Measurements from ENCODE around the gene SLC10A4.

SLC10A4 gene

DNA sequence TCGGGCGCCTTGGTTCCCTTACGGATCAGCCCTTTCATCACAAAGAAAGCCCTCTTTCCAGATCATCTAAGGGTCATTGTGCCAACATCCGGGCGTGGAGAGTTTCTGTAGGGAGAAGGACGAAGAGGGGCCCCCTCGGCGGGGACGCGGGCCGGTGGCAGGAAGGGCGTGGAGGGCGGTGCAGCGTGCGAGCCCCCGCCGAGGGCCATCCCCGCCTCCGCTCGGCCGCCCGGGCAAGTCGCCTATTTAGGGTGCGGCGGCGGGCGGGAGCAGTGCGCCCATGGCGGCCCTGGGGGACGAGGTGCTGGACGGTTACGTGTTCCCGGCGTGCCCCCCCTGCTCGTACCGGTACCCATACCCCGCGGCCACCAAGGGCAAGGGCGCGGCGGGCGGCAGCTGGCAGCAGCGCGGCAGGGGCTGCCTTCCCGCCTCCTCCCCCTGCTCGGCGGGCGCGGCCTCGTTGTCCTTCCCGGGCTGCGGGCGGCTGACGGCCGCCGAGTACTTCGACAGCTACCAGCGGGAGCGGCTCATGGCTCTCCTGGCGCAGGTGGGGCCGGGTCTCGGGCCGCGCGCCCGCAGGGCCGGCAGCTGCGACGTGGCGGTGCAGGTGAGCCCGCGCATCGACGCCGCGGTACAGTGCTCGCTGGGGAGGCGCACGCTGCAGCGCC lies 7.0 kb downstream of the SLC10A4 start, which contains the start of gene ZAR1:
TSS of gene ZAR1 (plus strand) at position 241 of the 668 bp plus-strand sequence. CDS start at position 281, 40 bp downstream.
- Histone ChIP-seq H3K27ac (ENCODE audit: low read depth, low read length) (no peak within 1 kb of the TSS), H3K4me1 (ENCODE audit: control insufficient read depth, low read depth, low read length) (no peaks in the 10 kb centered on the region), H3K56ac (ENCODE audit: low read length) (peak within 1 kb of the TSS; percentile 65), H3K79me2 (ENCODE audit: control insufficient read depth, insufficient read depth, low read length) (no peaks in the 10 kb centered on the region), H3K36me3 (ENCODE audit: control insufficient read depth, insufficient read depth, low read length) (no peaks in the 10 kb centered on the region), H3K4ac (ENCODE audit: low read depth, low read length) (no peak within 1 kb of the TSS), H3K18ac (ENCODE audit: low read length) (no peak within 1 kb of the TSS), H2BK120ac (ENCODE audit: low read depth, low read length) (no peak within 1 kb of the TSS), H4K5ac (ENCODE audit: low read length) (no peak within 1 kb of the TSS), H3K4me3 (ENCODE audit: low read length) (no peak within 1 kb of the TSS), H2BK5ac (ENCODE audit: low read length) (no peak within 1 kb of the TSS), H3K27me3 (ENCODE audit: insufficient read depth, low read length, poor library complexity) (peaks cover 28% of the 10 kb centered on the region), H4K8ac (ENCODE audit: low read depth, low read length) (peak within 1 kb of the TSS; percentile 42), H3K79me1 (ENCODE audit: low read length) (no peaks in the 10 kb centered on the region), H3K9ac (ENCODE audit: low read length) (no peak within 1 kb of the TSS), H2AK5ac (ENCODE audit: low read length) (no peak within 1 kb of the TSS), H3K23ac (ENCODE audit: low read length) (no peak within 1 kb of the TSS), H2BK15ac (replicated peaks; ENCODE audit: low read depth) (no peak within 1 kb of the TSS), H3K4me2 (ENCODE audit: low read length) (peak within 1 kb of the TSS; percentile 26)
- WGBS (ENCODE audit: extremely low coverage, insufficient coverage, low lambda C conversion rate) = no CpG with 5 or more reads among the region's 80 CpGs
- DNase-seq = peak; percentile 21

DNA sequence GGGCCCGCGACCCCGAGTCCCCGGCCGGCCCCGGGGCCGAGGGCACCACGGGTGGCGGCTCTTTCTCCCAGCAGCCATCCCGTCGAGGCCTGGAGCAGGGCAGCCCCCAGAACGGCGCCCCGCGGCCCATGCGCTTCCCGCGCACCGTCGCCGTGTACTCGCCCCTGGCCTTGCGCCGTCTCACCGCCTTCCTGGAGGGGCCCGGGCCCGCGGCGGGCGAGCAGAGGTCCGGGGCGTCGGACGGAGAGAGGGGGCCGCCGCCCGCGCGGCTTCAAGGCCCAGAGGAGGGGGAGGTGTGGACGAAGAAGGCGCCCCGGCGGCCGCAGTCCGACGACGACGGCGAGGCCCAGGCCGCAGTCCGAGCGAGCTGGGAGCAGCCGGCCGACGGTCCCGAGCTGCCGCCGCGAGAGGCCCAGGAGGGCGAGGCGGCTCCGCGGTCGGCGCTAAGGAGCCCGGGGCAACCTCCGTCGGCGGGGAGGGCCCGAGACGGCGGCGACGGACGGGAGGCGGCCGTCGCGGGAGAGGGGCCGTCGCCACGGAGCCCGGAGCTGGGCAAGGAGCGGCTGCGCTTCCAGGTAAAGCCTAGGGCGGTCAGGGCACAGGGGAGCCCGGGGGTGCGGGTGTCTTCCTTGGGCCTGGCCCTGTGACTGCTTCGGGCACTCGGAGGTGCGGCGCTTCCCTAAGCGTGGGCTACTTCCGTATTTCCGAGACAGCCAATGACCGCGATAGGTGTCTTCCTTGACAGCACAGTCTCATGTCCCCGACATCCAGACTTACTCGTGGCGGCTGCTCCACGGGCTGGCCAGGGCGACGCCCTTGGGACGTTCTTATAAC lies 7.8 kb downstream of the SLC10A4 start:
- peak; percentile 53 for DNase-seq
- Histone ChIP-seq H3K4me1 (ENCODE audit: control insufficient read depth, low read depth, low read length) (no peaks in the 10 kb centered on the region), H3K18ac (ENCODE audit: low read length) (no peak overlapping the region), H3K56ac (ENCODE audit: low read length) (peak overlapping the region; percentile 65), H3K4ac (ENCODE audit: low read depth, low read length) (no peak overlapping the region), H2BK120ac (ENCODE audit: low read depth, low read length) (no peak overlapping the region), H3K36me3 (ENCODE audit: control insufficient read depth, insufficient read depth, low read length) (no peaks in the 10 kb centered on the region), H3K79me1 (ENCODE audit: low read length) (no peaks in the 10 kb centered on the region), H3K79me2 (ENCODE audit: control insufficient read depth, insufficient read depth, low read length) (no peaks in the 10 kb centered on the region), H3K9ac (ENCODE audit: low read length) (no peak overlapping the region), H3K27me3 (ENCODE audit: insufficient read depth, low read length, poor library complexity) (peaks cover 28% of the 10 kb centered on the region), H3K27ac (ENCODE audit: low read depth, low read length) (no peak overlapping the region), H3K23ac (ENCODE audit: low read length) (no peak overlapping the region), H4K8ac (ENCODE audit: low read depth, low read length) (peak overlapping the region; percentile 42), H2BK15ac (replicated peaks; ENCODE audit: low read depth) (no peak overlapping the region), H3K4me2 (ENCODE audit: low read length) (peak overlapping the region; percentile 18), H2AK5ac (ENCODE audit: low read length) (no peak overlapping the region), H4K5ac (ENCODE audit: low read length) (no peak overlapping the region), H2BK5ac (ENCODE audit: low read length) (no peak overlapping the region), H3K4me3 (ENCODE audit: low read length) (no peak overlapping the region)
- WGBS (ENCODE audit: extremely low coverage, insufficient coverage, low lambda C conversion rate) = no CpG with 5 or more reads among the region's 104 CpGs

DNA sequence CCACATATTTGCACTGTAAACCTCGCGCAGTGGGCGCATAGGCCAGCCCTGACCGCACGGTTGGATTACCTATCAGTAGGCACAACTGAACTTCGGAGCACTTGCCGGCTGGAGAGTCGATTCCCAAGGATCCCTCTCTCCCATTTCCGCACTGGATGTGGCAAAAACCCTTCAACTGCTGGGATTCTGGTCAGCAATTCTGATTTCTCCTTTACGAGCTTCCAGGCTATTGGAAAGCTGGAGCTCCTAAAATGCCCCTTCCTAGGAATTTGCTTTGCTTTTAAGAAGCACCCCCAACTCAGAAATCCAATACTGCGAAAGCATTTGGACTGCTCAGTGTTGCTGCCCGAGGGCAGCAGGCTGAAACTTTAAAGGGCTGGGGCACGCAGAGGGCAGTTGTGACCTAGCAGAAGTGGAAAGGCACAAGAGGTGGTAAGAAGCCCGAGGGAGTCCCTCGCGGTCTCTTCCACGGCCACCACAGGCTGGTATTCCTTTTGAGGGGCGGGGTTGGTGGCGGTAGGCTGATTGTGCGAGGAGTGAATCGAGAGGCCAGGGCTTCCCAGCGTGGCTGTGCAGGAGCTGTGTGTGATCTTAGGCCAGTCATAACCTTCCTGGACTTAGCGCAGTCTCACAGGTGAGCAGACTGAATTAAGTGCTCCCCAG lies 8.5 kb downstream of the SLC10A4 start:
- Histone ChIP-seq H3K27me3 (ENCODE audit: insufficient read depth, low read length, poor library complexity) (peaks cover 28% of the 10 kb centered on the region), H3K36me3 (ENCODE audit: control insufficient read depth, insufficient read depth, low read length) (no peaks in the 10 kb centered on the region), H4K5ac (ENCODE audit: low read length) (no peak overlapping the region), H3K4ac (ENCODE audit: low read depth, low read length) (no peak overlapping the region), H4K8ac (ENCODE audit: low read depth, low read length) (no peak overlapping the region), H2BK5ac (ENCODE audit: low read length) (no peak overlapping the region), H3K23ac (ENCODE audit: low read length) (no peak overlapping the region), H3K4me2 (ENCODE audit: low read length) (peak overlapping the region; percentile 2), H3K79me1 (ENCODE audit: low read length) (no peaks in the 10 kb centered on the region), H3K27ac (ENCODE audit: low read depth, low read length) (no peak overlapping the region), H3K56ac (ENCODE audit: low read length) (no peak overlapping the region), H2AK5ac (ENCODE audit: low read length) (no peak overlapping the region), H2BK120ac (ENCODE audit: low read depth, low read length) (no peak overlapping the region), H3K79me2 (ENCODE audit: control insufficient read depth, insufficient read depth, low read length) (no peaks in the 10 kb centered on the region), H3K4me3 (ENCODE audit: low read length) (no peak overlapping the region), H3K18ac (ENCODE audit: low read length) (no peak overlapping the region), H3K9ac (ENCODE audit: low read length) (no peak overlapping the region), H3K4me1 (ENCODE audit: control insufficient read depth, low read depth, low read length) (no peaks in the 10 kb centered on the region), H2BK15ac (replicated peaks; ENCODE audit: low read depth) (no peak overlapping the region)
- DNase-seq = peak; percentile 13
- no CpG with 5 or more reads among the region's 23 CpGs for WGBS (ENCODE audit: extremely low coverage, insufficient coverage, low lambda C conversion rate)

DNA sequence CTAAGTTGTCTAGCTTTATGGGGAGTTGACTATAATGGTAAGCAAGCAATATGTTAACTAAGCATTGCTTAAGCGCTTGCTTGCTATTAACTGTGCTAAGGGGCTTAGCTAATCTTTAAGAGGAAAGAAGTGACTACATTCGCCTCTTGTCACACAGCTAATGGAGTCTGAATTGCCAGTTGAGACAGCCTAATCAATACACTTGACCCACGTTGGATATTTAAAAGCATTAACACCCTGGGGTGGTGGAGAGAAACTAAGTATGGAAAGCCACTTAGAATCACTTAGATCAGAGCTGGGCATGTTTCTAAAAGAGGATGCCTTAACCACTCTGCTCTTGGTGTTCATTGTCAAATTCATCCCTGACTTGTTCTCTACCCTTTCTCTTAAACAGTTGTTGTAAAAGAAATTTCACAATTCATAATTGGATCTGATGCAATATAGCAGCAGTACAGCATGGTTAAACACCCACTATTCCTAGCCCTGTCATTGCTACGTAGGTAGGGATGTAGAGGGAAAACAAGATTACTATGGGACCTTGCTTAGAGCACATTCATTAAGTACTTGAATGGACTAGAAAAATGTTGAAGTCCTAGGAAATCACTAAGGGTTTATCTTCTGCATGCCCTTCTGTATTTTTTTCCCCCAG lies 10.4 kb downstream of the SLC10A4 start:
- DNase-seq = no peak
- Histone ChIP-seq H3K23ac (ENCODE audit: low read length) (no peak overlapping the region), H3K4ac (ENCODE audit: low read depth, low read length) (no peak overlapping the region), H2BK5ac (ENCODE audit: low read length) (no peak overlapping the region), H3K27ac (ENCODE audit: low read depth, low read length) (no peak overlapping the region), H4K5ac (ENCODE audit: low read length) (no peak overlapping the region), H3K79me1 (ENCODE audit: low read length) (no peaks in the 10 kb centered on the region), H2AK5ac (ENCODE audit: low read length) (no peak overlapping the region), H3K18ac (ENCODE audit: low read length) (no peak overlapping the region), H4K8ac (ENCODE audit: low read depth, low read length) (no peak overlapping the region), H3K4me1 (ENCODE audit: control insufficient read depth, low read depth, low read length) (no peaks in the 10 kb centered on the region), H3K79me2 (ENCODE audit: control insufficient read depth, insufficient read depth, low read length) (no peaks in the 10 kb centered on the region), H3K36me3 (ENCODE audit: control insufficient read depth, insufficient read depth, low read length) (no peaks in the 10 kb centered on the region), H2BK15ac (replicated peaks; ENCODE audit: low read depth) (no peak overlapping the region), H3K4me3 (ENCODE audit: low read length) (no peak overlapping the region), H2BK120ac (ENCODE audit: low read depth, low read length) (no peak overlapping the region), H3K56ac (ENCODE audit: low read length) (no peak overlapping the region), H3K4me2 (ENCODE audit: low read length) (no peak overlapping the region), H3K27me3 (ENCODE audit: insufficient read depth, low read length, poor library complexity) (peaks cover 24% of the 10 kb centered on the region), H3K9ac (ENCODE audit: low read length) (no peak overlapping the region)
- WGBS (ENCODE audit: extremely low coverage, insufficient coverage, low lambda C conversion rate) = no CpG with 5 or more reads among the region's 4 CpGs

DNA sequence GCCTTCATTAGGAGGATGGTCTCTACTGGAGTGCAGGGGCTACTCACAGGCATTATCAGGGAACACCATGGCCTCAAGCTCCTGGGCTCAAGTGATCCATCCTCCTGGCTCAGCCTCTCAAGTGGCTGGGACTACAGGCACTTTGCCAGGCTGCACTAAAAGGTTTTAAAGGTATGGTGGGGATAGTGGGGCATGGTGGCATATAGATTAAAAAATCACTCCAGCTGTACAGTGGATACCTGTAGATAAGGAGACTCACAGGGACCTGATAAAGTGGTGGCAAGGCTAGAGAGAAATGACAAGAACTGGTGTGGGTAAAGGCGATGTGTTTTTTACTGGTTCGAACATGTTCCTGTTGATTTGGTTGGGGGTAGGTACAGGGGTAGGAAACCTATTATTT lies 12.8 kb downstream of the SLC10A4 start:
- Histone ChIP-seq H2BK15ac (replicated peaks; ENCODE audit: low read depth) (no peak overlapping the region), H2AK5ac (ENCODE audit: low read length) (no peak overlapping the region), H3K79me1 (ENCODE audit: low read length) (no peaks in the 10 kb centered on the region), H3K4me3 (ENCODE audit: low read length) (no peak overlapping the region), H3K27me3 (ENCODE audit: insufficient read depth, low read length, poor library complexity) (peaks cover 8% of the 10 kb centered on the region), H4K5ac (ENCODE audit: low read length) (no peak overlapping the region), H3K4me1 (ENCODE audit: control insufficient read depth, low read depth, low read length) (no peaks in the 10 kb centered on the region), H3K4ac (ENCODE audit: low read depth, low read length) (no peak overlapping the region), H3K23ac (ENCODE audit: low read length) (no peak overlapping the region), H4K8ac (ENCODE audit: low read depth, low read length) (no peak overlapping the region), H3K18ac (ENCODE audit: low read length) (no peak overlapping the region), H3K9ac (ENCODE audit: low read length) (no peak overlapping the region), H3K56ac (ENCODE audit: low read length) (no peak overlapping the region), H3K79me2 (ENCODE audit: control insufficient read depth, insufficient read depth, low read length) (no peaks in the 10 kb centered on the region), H2BK5ac (ENCODE audit: low read length) (no peak overlapping the region), H3K4me2 (ENCODE audit: low read length) (no peak overlapping the region), H3K27ac (ENCODE audit: low read depth, low read length) (no peak overlapping the region), H3K36me3 (ENCODE audit: control insufficient read depth, insufficient read depth, low read length) (peaks cover 2% of the 10 kb centered on the region), H2BK120ac (ENCODE audit: low read depth, low read length) (no peak overlapping the region)
- WGBS (ENCODE audit: extremely low coverage, insufficient coverage, low lambda C conversion rate) = no CpG with 5 or more reads among the region's 2 CpGs
- no peak for DNase-seq
